HG03521 (cell line): ENCODE results near the gene WDR81.
"Not testable (repeated sequence)": the region's sequence is repeated elsewhere in the genome, so short reads cannot be mapped to it uniquely, and the experiment has no call there.

Experiments used
- ATAC-seq: cut with Tn5 transposase; IDR thresholded peaks from one replicate; pipeline ENCODE4 v1.9.1; 2021; ENCODE audit warnings: mild to moderate bottlenecking, moderate library complexity; ENCODE audit not compliant: unreplicated experiment

WDR81 gene

DNA sequence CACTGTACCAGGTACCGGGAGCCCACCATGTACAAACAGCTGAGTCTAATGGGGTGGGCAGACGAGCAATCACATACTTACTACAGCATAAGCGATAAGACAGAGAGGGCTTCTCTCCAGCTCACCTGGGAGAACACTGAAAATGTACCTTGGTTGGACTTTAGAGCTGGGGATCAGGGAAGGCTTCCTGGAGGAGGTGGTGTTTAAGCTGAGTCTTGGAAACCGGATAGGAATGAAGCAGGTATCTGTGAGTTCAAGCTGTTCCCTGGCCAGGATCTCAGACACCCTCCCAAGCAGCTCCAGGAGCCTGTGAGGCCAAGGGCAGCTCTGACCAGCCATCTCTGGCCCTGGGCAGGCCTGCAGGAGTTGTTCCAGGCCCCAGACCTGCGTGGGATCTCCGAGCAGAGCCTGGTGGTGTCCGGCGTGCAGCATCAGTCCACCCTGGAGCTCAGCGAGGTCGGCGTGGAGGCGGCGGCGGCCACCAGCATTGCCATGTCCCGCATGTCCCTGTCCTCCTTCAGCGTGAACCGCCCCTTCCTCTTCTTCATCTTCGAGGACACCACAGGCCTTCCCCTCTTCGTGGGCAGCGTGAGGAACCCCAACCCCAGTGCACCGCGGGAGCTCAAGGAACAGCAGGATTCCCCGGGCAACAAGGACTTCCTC is 29.4 kb downstream of the WDR81 start:
- ATAC-seq = no peak

DNA sequence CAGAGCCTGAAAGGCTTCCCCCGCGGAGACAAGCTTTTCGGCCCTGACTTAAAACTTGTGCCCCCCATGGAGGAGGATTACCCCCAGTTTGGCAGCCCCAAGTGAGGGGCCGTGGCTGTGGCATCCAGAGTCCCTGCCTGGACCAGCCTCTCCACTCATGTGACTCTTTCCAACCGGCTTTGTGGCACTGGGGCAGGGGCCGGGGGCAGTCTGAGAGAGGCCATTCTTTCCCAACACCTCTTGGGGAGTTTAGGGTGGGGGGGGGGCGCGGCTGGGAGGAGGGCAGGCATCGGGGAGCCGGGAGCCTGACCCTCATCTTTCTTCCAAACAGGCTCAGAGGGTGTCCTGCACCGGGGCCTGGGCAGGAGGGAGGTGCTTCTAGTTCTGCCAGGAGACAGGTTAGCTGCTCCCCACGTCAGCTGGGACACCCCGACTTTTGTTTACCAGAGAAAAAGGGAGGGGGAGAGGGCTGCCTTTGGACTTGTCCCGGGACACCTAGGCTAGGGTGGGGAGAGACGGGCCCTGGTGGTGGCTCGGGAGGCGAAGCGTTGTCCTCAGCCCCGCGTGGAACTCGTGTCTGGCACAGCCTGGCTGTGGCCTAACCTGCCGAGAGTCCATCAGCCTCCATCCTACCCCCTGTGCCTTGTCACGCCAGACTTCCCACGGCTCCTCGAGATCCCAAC is 30.1 kb downstream of the WDR81 start:
- ATAC-seq = no peak

DNA sequence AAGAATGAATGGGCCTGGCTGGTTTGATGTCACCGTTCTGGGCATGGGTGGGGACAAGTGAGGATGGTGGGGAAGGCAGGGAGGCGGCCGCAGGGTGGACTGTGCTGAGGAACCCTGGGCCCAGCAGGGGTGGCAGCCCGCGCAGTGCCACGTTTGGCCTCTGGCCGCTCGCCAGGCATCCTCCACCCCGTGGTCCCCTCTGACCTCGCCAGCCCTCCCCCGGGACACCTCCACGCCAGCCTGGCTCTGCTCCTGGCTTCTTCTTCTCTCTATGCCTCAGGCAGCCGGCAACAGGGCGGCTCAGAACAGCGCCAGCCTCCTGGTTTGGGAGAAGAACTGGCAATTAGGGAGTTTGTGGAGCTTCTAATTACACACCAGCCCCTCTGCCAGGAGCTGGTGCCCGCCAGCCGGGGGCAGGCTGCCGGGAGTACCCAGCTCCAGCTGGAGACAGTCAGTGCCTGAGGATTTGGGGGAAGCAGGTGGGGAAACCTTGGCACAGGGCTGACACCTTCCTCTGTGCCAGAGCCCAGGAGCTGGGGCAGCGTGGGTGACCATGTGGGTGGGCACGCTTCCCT is 30.8 kb downstream of the WDR81 start:
- ATAC-seq = no peak

DNA sequence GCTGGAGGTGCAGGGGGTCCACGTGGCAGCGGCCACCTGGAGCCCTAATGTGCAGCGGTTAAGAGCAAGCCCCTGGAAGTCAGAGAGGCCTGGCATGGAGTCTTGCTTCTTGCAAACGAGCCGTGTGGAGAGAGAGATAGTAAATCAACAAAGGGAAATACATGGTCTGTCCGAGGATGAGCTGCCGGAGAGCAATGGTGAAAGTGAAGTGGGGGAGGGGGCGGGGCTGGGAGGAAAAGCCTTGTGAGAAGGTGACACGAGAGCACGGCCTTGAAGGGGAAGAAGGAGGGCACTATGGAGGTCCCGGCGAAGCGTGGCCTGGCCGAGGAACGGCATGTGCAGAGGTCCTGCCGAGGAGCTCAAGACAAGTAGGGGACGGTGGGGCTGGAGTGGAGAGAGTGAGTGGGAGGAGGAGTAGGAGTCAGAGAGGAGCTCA is 31.3 kb downstream of the WDR81 start:
- ATAC-seq = no peak

DNA sequence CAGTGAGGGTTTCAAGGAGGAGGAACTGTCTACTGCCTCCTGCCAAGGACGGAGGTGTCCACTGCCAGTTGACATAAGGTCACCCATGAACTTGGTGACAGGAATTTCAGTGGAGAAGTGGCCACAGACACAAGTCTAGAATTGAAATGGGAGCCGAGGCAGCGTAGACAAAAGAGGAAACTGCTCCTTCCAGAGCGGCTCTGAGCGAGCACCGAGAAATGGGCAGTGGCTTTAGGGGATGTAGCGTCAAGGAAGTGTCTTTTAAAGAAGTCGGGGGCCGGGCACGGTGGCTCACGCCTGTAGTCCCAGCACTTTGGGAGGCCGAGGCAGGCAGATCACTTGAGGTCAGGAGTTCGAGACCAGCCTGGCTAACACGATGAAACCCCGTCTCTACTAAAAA is 34.3 kb downstream of the WDR81 start:
- no peak for ATAC-seq

DNA sequence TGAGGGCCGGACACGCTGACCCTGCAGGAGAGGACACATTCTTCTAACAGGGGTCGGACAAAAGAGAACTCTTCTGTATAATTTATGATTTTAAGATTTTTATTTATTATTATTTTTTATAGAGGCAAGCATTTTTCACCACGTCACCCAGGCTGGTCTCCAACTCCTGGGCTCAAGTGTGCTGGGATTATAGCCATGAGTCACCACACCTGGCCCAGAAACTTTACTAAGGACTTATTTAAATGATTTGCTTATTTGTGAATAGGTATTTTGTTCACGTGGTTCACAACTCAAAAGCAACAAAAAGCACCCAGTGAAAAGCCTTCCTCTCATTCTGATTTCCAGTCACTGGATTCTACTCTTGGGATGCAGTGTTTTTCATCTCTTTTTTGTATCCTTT is 35.0 kb downstream of the WDR81 start:
- ATAC-seq = no peak

DNA sequence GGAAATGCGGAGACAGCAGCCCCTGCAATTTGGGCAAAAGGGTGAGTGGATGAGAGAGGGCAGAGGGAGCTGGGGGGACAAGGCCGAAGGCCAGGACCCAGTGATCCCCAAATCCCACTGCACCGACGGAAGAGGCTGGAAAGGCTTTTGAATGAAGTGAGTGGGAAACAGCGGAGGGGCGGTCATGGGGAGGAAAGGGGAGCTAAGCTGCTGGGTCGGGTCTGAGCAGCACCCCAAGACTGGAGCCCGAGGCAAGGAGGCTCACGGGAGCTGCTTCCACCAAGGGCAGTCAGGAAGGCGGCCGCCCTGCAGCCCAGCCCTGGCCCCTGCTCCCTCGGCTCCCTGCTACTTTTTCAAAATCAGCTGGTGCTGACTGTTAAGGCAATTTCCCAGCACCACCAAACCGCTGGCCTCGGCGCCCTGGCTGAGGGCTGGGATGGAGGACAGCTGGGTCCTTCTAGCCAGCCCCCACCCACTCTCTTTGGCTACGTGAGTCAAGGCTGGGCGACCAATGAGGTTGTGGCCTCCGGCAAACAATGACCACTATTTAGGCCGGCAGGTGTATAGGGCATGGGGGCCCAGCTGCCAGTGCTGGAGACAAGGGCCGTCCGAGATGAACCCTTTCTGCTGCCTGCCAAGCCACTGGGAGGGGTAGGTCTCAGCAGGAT is 37.9 kb downstream of the WDR81 start:
- no peak for ATAC-seq

DNA sequence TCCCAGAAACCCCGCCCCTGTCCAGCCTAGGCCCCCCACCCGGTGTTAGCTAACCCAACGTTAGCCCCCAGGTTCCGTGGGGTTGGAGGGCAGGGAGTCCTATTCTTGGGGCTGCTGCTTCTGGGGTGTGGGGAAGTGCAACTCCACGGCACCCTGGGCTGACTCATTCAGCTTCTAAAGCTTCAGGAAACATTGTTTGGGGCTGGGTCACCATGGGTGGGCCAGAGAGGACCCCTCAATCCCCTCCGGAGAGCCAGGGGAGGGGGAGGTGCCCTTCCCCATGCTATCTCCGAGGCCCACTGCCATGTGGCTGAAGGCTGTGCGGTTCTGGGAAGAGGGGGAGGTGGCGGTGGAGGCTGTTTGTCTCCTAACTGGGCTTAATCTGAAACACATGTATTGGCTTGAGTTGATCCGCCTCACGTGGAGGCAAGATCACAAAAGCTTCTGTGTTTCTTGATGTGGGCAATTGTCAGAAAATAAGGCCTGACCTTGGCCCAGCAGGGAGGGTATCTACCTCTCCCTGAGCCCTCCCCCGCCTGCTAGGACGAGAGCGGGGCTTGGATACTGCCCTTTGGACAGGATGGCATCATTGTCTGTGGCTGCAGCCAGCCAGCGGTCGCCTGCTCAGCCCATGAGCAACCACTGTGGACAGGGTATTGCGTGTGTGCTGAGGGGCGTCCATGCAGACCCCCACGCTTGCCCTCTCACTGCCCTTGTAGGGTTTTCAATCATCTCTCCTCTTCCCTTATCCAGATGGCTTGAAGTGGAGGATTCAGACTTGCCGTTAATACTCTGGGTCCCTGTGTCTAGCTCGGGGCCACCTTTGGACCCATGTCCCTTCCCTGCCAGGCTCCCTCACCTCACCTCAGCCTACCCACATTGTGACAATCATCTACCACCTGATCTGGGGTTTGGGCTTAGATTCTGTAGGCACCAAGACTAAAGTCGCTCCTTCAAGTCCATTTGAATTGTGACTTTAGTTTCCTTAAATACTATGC is 38.7 kb downstream of the WDR81 start:
- ATAC-seq = no peak

DNA sequence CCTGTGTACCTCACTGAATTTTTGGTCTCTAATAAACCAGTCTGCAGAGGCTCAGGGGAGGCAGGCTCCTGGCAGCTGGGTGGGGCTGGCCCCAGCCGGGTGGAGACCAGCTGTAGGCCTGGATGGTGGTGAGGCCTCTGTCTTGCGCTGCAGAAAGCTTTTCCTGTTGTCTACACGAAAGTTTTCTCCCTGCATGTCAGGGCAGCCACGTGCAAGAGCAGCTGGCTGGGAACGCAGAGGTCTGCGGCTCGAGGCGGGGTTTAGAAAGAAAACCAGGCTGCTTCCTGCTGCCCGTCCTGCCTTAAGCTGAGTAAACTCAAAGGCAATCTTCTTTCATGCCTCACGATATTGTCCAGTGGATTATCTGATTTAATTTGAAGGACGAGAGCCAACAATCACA is 39.8 kb downstream of the WDR81 start:
- ATAC-seq = no peak

DNA sequence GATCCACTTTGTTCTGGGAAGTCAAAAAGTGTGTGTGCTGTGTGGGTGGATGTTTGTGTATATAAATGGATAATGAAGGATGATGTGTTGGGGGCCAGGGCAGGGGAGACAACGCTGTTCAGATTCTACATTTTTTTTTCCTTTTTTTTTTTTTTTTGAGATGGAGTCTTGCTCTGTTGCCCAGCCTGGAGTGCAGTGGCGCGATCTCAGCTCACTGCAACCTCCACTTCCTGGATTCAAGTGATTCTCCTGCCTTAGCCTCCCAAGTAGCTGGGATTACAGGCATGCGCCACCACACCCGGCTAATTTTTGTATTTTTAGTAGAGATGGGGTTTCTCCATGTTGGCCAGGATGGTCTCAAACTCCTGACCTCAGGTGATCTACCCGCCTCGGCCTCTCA is 40.2 kb downstream of the WDR81 start:
- ATAC-seq = not testable (repeated sequence)

DNA sequence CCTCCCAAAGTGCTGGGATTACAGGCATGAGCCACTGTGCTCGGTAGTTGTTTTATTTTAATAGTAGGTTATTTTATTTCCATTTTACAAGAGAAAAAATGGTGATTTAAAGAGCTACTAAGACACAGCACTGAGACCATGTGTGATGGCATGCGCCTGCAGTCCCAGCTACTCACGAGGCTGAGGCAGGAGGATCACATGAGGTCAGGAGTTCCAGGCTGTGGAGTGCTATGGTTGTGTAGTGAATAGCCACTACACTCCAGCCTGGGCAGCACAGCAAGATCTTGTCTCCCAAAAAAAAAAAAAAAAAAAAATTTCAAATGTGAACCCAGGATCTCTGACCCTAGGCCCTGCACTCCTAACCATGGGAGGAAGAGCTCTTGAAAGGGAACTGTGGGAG is 41.1 kb downstream of the WDR81 start:
- ATAC-seq = no peak

DNA sequence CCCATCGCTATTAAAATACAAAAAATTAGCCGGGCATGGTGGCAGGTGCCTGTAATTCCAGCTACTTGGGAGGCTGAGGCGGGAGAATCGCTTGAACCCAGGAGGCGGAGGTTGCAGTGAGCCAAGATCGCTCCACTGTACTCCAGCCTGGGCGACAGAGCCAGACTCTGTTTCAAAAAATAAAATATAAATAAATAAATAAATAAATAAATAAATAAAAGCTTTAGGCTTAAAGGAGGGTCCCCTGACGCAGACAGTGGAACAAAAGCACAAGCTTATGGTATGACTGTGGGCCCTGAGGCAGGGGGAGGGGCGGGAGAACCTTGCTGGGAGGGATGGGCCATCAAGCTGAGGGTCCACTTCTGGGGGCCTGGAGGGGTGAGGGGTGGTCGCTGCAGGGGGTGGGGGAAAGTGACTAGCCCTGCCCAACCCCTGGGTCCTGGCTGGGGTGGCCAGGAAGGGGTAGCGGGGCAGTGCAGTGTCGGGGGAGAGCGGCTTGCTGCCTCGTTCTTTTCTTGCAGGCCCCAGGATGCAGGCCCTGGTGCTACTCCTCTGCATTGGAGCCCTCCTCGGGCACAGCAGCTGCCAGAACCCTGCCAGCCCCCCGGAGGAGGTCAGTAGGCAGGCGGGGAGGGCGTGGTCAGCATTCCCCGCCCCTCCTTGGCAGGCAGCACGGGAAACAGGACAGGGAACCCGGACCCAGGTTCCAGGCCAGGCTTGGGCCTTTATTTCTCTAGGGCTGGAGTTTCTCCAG is 42.1 kb downstream of the WDR81 start:
- no peak for ATAC-seq

DNA sequence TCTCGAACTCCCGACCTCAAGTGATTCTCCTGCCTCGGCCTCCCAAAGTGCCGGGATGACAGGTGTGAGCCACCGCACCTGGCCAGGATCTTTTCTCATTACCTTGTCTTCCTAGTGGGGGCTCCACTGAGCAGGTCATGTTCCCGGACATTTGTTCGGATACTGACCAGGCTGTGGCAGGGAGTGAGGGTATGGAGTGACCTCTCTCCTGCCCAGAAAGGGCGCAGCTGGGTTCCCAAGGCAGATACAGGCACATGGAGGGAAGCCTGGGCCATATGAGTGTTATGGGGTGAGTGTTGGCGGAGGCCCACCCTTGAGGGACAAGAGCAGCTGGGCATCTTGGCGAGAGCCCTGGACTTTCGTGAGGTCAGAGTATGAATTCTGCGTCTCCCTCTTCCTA is 42.9 kb downstream of the WDR81 start:
- ATAC-seq = no peak

DNA sequence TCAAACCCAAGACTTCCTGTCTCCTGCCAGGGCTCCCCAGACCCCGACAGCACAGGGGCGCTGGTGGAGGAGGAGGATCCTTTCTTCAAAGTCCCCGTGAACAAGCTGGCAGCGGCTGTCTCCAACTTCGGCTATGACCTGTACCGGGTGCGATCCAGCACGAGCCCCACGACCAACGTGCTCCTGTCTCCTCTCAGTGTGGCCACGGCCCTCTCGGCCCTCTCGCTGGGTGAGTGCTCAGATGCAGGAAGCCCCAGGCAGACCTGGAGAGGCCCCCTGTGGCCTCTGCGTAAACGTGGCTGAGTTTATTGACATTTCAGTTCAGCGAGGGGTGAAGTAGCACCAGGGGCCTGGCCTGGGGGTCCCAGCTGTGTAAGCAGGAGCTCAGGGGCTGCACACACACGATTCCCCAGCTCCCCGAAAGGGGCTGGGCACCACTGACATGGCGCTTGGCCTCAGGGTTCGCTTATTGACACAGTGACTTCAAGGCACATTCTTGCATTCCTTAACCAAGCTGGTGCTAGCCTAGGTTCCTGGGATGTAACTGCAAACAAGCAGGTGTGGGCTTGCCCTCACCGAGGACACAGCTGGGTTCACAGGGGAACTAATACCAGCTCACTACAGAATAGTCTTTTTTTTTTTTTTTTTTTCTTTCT is 45.4 kb downstream of the WDR81 start:
- no peak for ATAC-seq

DNA sequence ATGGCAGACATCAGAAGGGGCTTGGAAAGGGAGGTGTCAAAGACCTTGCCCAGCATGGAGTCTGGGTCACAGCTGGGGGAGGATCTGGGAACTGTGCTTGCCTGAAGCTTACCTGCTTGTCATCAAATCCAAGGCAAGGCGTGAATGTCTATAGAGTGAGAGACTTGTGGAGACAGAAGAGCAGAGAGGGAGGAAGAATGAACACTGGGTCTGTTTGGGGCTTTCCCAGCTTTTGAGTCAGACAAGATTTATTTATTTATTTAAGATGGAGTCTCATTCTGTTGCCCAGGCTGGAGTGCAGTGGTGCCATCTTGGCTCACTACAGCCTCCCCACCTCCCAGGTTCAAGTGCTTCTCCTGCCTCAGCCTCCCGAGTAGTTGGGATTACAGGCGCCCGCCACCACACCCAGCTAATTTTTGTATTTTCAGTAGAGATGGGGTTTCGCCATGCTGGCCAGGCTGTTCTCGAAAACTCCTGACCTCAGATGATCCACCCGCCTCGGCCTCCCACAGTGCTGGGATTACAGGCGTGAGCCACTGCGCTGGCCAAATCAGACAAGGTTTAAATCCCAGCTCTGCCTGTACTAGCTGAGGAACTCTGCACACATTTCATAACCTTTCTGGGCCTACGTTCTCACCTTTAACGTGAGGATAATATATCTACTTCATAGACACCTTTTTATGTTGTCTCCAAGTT is 48.6 kb downstream of the WDR81 start:
- not testable (repeated sequence) for ATAC-seq

DNA sequence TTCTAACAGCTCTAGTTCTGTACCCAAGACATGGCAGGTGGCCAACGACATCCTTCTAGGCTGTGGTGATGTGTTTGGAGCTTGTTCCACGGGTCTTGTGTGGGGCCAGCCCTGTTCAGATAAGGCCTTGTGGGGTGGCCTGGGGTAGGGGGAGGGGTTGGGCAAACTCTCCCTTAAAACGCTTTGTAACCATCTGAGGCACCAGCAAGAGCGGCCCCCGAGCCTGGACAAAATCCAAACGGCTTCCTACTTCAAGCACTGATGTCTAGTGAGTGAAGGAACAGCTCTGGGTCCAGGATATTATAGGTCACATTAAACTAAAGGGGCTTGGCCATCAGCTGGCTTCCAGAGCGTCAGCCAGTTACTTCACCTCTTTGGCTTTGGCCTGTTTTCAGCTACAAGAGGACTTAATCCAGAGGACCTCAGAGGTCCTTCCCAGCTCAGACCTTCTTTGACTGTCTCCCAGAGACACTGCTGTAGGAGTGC is 49.2 kb downstream of the WDR81 start:
- ATAC-seq = no peak

DNA sequence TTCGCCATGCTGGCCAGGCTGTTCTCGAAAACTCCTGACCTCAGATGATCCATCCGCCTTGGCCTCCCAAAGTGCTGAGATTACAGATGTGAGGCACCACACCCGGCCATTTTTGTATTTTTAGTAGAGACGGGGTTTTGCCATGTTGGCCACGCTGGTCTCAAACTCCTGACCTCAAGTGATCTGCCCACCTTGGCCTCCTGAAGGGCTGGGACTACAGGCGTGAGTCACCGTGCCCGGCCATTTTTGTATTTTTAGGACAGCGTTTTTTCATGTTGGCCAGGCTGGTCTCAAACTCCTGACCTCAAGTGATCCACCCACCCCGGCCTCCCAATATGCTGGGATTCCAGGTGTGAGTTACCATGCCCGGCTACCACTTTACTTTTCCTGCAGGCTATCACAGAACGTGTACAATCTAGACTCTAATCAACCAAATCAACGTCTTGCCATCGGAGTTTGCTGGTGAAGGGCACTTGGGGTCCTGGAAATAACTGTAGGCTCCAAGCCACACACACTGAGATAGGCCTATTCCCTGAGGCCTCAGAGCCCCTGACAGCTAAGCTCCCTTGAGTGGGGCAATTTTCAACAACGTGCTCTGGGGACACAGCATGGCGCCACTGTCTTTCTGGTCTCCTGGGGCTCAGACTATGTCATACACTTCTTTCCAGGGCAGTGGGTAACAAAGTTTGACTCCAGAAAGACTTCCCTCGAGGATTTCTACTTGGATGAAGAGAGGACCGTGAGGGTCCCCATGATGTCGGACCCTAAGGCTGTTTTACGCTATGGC is 50.1 kb downstream of the WDR81 start:
- ATAC-seq = no peak

DNA sequence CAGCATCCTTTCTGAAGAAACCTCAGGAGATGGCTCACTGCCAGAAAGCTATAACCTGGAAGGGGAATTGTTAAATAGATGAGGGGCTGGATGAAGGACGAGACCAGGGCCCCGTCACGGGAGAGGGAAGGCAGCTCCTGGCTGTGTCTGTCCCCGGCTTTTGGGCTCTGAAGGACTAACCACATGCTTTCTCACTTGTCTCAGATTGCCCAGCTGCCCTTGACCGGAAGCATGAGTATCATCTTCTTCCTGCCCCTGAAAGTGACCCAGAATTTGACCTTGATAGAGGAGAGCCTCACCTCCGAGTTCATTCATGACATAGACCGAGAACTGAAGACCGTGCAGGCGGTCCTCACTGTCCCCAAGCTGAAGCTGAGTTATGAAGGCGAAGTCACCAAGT is 51.8 kb downstream of the WDR81 start:
- ATAC-seq = no peak
